GM19043 (cell line): Measurements from ENCODE around the gene KMO.

ENCODE experiments used
- ATAC-seq: cut with Tn5 transposase; IDR thresholded peaks from one replicate; pipeline ENCODE4 v1.9.1; 2021; ENCODE audit warnings: low read depth; ENCODE audit not compliant: unreplicated experiment

KMO gene

GRCh38 chr1:241591736-241592135, 59.6 kb downstream of the KMO start:
- no peak for ATAC-seq

- ATAC-seq, result peak; percentile 60
Measured at GRCh38 chr1:241592273-241592958, 60.2 kb downstream of the KMO start.

GRCh38 chr1:241593186-241593585, 61.0 kb downstream of the KMO start:
- ATAC-seq, result no peak

- no peak for ATAC-seq
Measured at GRCh38 chr1:241596633-241597032, 64.5 kb downstream of the KMO start.

- peak; percentile 33 for ATAC-seq
Measured at GRCh38 chr1:241598249-241598648, 66.1 kb downstream of the KMO start.

- ATAC-seq, result peak; percentile 86
Measured at GRCh38 chr1:241600496-241600901, 68.3 kb downstream of the KMO start.

GRCh38 chr1:241603731-241604245, 71.6 kb downstream of the KMO start:
- ATAC-seq, result no peak

- no peak for ATAC-seq
Measured at GRCh38 chr1:241605146-241605805, 73.1 kb downstream of the KMO start.

GRCh38 chr1:241606544-241606943, 74.4 kb downstream of the KMO start:
- no peak for ATAC-seq

- ATAC-seq, result no peak
Measured at GRCh38 chr1:241607497-241607896, 75.3 kb downstream of the KMO start.

GRCh38 chr1:241608379-241609033, 76.3 kb downstream of the KMO start:
- ATAC-seq, result no peak

GRCh38 chr1:241610056-241610815, 78.1 kb downstream of the KMO start:
- no peak for ATAC-seq

GRCh38 chr1:241611063-241611462, 78.9 kb downstream of the KMO start:
- ATAC-seq, result peak; percentile 86

- ATAC-seq, result no peak
Measured at GRCh38 chr1:241611736-241612135, 79.6 kb downstream of the KMO start.

GRCh38 chr1:241612533-241613477, 80.6 kb downstream of the KMO start:
- no peak for ATAC-seq

- no peak for ATAC-seq
Measured at GRCh38 chr1:241614144-241614543, 82.0 kb downstream of the KMO start.

- no peak for ATAC-seq
Measured at GRCh38 chr1:241614572-241614971, 82.4 kb downstream of the KMO start.

GRCh38 chr1:241615043-241615974, 83.1 kb downstream of the KMO start:
- ATAC-seq, result no peak

- ATAC-seq, result no peak
Measured at GRCh38 chr1:241617426-241617825, 85.2 kb downstream of the KMO start.
